VCaP (cell line): Measurements from ENCODE around the gene DPYSL4.

Source experiments
- H3K27ac ChIP-seq: fragments of 450-650 bp; 2 replicates; pipeline ENCODE4 v1.5.1; 2017
- CTCF ChIP-seq: fragments of 450-650 bp; conservative IDR thresholded peaks from 2 replicates; pipeline ENCODE4 v1.5.1; 2017; ENCODE audit warnings: mild to moderate bottlenecking, moderate library complexity

DPYSL4 gene

GRCh38 chr10:132206806-132207535 is 20.2 kb downstream of the DPYSL4 start:
- H3K27ac ChIP-seq: no peak overlapping the region
- no peak for TF ChIP-seq CTCF

GRCh38 chr10:132207536-132208461 is 21.1 kb downstream of the DPYSL4 start:
- no peak for TF ChIP-seq CTCF
- no peak overlapping the region for H3K27ac ChIP-seq

- no peak for TF ChIP-seq CTCF
These were observed 21.8 kb downstream of the DPYSL4 start for GRCh38 chr10:132208462-132209050.

GRCh38 chr10:132209130-132209529 is 22.4 kb downstream of the DPYSL4 start:
- TF ChIP-seq CTCF: no peak
- no peak overlapping the region for H3K27ac ChIP-seq

More at GRCh38 chr10:132208462-132209050, 21.8 kb downstream of the DPYSL4 start:
- no peak overlapping the region for H3K27ac ChIP-seq

- H3K27ac ChIP-seq: no peak overlapping the region
These were observed 23.3 kb downstream of the DPYSL4 start for GRCh38 chr10:132209978-132210530.

GRCh38 chr10:132210766-132211165 is 24.0 kb downstream of the DPYSL4 start:
- TF ChIP-seq CTCF: no peak
- no peak overlapping the region for H3K27ac ChIP-seq

More at GRCh38 chr10:132209978-132210530, 23.3 kb downstream of the DPYSL4 start:
- no peak for TF ChIP-seq CTCF

GRCh38 chr10:132211246-132211645 is 24.5 kb downstream of the DPYSL4 start:
- no peak overlapping the region for H3K27ac ChIP-seq
- no peak for TF ChIP-seq CTCF
